Spleen (tissue), 7 donors: Measurements from ENCODE around the gene CD80.
"Not testable (repeated sequence)": the region's sequence is repeated elsewhere in the genome, so short reads cannot be mapped to it uniquely, and the experiment has no call there.

Source experiments
- CTCF ChIP-seq, 11 experiments: fragments of 200-600 bp in 7 of 11; fragments of 450-650 bp in 4 of 11; sonication (generic) in 4 of 11; IDR thresholded peaks in 8 of 11; conservative IDR thresholded peaks in 3 of 11; 1 replicate in 7 of 11; 2 replicates in 4 of 11; pipeline versions ENCODE4 v1.4.0 to v1.8.0; 2016 to 2021; ENCODE audit warnings: antibody characterized with exemption in 11 of 11, inconsistent platforms in 4 of 11, mild to moderate bottlenecking in 1 of 11
- POLR2A ChIP-seq, 3 donors: fragments of 450-650 bp; IDR thresholded peaks; one replicate each; pipeline ENCODE4 v1.5.1; 2017; ENCODE audit warnings: antibody characterized with exemption in 3 of 3, mild to moderate bottlenecking in 1 of 3
- POLR2AphosphoS5 ChIP-seq, 3 donors: sonication (generic); formaldehyde crosslinking; IDR thresholded peaks; one replicate each; pipeline ENCODE4 v1.5.1; 2017; ENCODE audit warnings: antibody characterized with exemption in 3 of 3
- donor health status: DM: no; HTN: no; CAD: no; lungs with moderate emphysema.
- donor health status: DM: no; HTN: no; CAD: no.
- donor health status: DM: no; HTN: no; CAD: no.

GRCh38 chr3:119563334-119563733 lies 3.9 kb upstream of the CD80 start:
- not testable (repeated sequence) for TF ChIP-seq CTCF (IDR thresholded peaks at IDR 0.05 in 8 of 11, conservative IDR thresholded peaks at IDR 0.05 in 3 of 11); POLR2AphosphoS5 (IDR thresholded peaks at IDR 0.05); POLR2A (IDR thresholded peaks at IDR 0.05)
